NCI-H2171 (cell line): ENCODE measurements around the gene GRIN3A.

Experiments used
- DNase-seq: peaks from one replicate; lab custom pipeline; 2025; lab: John Stamatoyannopoulos, UW

GRIN3A gene

GRCh38 chr9:101705135-101705661, 33.2 kb downstream of the GRIN3A start:
- DNase-seq = no peak

DNA sequence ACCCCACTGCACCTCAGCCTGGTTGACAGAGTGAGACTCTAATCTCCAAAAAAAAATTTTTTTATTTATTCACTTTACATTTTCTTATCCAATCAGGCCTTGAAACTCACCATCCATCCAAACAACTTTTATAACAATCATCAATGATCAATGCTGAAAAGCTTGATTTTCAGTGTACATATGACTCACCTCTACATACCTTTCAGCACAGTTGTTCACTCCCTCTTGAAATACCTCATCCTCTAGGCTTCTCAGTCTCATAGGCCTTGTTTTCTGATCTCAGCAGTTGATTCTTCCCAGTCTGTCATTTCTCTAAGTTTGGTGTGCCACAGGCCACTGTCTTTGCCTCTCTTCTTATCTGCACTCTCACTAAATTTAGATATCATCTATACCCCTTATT, 36.2 kb downstream of the GRIN3A start:
- DNase-seq = no peak

DNA sequence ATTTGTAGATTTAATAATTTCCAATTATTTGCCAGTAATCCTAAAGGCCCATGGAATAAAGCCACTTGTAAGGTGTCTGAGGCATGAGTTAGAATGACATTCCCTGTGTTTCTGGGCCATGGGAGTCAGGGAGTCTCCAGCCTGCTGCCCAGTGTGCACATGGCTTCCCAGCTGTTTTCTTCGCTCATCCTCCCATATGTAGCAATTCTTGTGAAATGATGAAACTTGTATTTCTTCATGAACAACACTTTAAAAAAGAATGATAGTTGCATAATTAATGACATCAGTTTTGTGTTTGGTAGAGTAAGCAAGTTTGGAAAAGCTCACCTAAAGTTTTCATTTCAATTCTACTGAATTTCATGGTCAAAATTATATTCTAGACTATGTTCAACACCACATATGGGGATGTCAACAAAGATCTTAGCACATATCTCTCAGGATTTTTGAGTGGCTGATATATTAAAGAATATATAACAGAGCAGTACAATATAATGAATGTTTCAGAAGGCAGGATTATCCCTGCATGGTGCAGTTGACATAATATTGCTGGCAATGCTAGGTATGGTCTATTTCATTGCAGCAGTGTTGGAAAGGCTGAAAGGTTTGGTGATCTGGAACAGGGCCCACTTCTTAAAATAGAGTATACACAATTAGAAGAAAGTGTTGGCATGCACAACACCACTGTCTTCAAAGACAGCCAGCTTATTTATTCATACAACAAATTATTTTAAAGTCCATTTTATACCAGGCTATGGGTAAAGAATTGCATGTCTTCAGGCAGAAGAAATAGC, 44.7 kb downstream of the GRIN3A start:
- no peak for DNase-seq

DNA sequence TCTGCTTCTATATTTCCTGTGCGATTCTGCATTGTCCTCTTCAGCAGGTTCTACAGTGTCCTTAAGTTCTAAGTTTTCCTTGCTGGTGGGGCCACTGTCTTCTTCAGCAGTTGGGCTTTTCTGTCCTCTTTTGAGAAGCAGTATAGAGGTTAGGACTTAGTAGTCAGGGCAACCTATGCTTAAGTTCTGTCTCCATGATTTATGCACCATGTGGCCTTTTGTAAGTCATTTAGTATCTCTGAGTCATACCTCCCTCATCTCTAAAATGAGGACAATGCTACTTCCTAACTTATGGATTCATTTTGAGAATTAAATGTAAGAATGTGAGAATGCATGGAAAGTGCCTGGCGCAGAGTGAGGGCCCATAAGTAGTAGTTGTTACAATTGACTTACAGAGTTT, 46.8 kb downstream of the GRIN3A start:
- DNase-seq = no peak

DNA sequence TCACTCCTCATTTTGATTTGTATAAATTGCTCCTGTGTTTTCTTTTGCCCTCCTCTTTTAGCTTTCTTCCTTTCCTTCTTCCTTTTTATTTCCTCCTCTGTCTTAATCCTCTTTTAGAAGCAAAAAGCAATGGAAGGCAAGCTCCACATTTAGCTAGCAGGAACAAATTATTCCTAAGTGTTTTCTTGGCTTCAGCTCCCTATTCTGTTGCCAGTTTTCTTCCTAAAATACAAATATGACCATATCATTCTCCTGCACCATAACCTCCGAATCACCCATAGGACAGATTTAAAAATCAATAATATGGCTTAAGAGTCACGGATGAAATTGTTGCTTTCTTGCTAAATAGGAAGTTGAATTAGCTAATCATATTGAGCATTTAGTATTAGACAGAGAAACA, 49.4 kb downstream of the GRIN3A start:
- DNase-seq = no peak

DNA sequence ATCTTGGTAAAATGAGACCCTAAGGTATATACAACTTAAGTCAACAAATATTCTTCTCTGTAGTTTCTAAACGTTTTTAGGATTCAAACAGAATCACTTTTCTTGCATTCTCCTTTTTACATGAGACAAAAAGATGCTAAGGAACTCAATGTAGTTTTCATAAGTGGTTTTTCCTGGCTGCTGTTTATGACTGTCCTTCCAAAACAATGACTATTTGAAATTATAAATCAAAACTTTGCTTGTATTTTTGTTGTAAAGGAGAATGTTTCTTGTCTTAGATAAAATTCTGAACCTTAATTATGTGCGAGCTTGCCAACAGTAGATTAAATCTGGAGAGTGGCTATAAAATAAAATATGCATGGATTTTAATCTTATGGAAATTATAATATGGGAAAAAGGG, 53.8 kb downstream of the GRIN3A start:
- DNase-seq = no peak

- no peak for DNase-seq
Observed at GRCh38 chr9:101683236-101683635, 55.2 kb downstream of the GRIN3A start.

GRCh38 chr9:101677861-101678260, 60.6 kb downstream of the GRIN3A start:
- no peak for DNase-seq

- no peak for DNase-seq
Observed at GRCh38 chr9:101675341-101675740, 63.1 kb downstream of the GRIN3A start.

GRCh38 chr9:101674165-101674564, 64.3 kb downstream of the GRIN3A start:
- no peak for DNase-seq

GRCh38 chr9:101673642-101674041, 64.8 kb downstream of the GRIN3A start:
- DNase-seq = no peak

DNA sequence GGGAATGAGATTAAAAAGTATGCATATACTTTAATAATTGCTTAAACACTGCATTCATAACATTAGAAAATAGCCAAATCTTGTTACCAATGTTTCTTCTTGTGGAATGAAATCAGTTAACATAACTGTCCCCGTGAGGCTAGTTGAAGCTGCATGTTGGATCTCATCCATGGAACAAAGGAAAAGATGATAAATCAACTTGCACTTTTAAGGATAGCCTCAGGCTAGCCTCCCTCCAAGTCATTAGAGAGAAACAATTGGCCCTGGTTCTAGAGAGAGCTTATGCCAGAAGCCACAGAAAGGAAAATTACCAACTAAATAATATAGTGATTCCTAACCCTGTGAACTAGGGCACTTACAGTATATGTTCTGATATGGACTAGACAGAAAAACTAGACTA, 66.9 kb downstream of the GRIN3A start:
- no peak for DNase-seq

DNA sequence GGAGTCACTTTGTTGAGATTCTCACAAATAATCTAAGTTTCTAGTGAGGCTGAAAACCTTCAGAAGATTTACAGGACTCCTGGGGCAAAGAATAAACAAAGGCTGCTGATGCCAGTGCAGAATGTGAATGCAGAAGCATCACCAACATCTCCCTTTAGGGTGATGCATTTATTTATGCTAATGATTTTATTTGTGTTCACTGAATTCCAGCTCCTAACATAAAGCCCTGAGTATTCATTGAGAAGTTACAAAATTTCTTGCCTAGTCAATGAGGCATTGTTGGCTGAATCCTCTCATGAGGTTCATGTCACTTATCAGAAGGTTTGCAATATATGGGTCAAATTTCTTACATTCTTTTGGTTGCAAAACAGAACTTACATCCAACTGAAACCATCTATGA, 70.0 kb downstream of the GRIN3A start:
- DNase-seq = no peak

GRCh38 chr9:101664453-101664852, 74.0 kb downstream of the GRIN3A start:
- DNase-seq = no peak

GRCh38 chr9:101652601-101653175, 85.8 kb downstream of the GRIN3A start:
- DNase-seq = no peak

- DNase-seq = no peak
Observed at GRCh38 chr9:101650142-101650541, 88.3 kb downstream of the GRIN3A start.

DNA sequence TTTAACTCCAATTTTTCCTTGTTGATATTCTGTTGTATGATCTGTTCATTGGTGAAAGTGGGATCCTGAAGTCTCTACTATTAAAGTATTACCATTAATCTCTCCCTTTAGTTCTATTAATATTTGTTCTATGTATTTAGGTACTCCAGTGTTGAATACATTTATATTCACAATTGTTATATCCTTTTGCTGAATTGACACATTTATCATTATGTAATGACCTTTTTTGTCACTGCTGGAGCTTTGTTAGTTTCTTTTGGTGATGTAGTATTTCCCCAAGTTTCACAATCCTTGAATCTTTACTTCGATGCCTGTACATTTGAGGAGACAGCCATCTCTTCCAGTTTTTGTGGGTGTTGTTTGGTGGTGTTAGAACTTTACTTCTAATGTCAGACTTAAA, 90.0 kb downstream of the GRIN3A start:
- DNase-seq = no peak

GRCh38 chr9:101639785-101640665, 98.4 kb downstream of the GRIN3A start:
- DNase-seq = no peak

GRCh38 chr9:101639311-101639710, 99.1 kb downstream of the GRIN3A start:
- DNase-seq = no peak

DNA sequence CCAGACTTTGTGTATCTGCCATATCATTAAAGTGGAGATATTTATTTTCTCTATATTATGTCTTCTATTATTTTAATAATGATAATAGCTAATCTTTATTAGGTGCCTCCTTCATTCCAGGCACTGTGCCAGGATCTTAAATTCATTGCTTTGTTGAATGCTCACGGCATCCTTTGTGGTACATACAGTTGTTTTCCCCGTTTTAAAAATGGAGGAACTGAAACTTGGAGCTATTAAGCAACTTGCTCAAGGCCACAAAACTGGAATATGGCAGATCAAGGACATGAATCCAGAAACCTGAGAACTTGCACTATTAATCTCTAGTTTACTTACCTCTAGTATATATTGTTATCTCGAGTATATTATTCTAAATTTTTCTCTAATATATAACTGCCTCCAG, 102.2 kb downstream of the GRIN3A start:
- DNase-seq = no peak

DNA sequence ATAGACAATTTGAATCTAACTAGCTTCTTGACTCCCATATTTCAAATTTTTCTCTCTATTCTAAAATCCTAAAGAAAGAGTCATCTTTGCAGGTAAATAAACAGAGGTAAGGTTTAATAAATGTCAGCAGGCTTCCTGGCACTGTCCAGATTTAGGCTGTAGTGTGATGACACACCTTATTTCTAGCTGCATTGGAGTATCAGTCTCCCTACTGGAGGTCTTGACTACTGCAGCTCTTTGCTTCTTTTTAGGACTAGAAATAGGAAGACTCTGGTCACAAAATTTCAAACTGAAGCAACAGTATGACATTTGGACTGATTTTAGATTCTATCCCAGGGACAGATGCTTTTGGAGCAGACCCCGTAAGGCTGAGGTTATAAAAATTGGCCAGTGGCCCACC, 103.0 kb downstream of the GRIN3A start:
- DNase-seq = no peak

- no peak for DNase-seq
Observed at GRCh38 chr9:101634741-101635409, 103.6 kb downstream of the GRIN3A start.
